GM18873 (cell line): ENCODE results near the gene HBA1.
"Not testable (repeated sequence)": the region's sequence is repeated elsewhere in the genome, so short reads cannot be mapped to it uniquely, and the experiment has no call there.

Experiments
- ATAC-seq: cut with Tn5 transposase; IDR thresholded peaks from one replicate; pipeline ENCODE4 v1.9.1; 2021; ENCODE audit warnings: mild to moderate bottlenecking, moderate library complexity, moderate number of reproducible peaks; ENCODE audit not compliant: unreplicated experiment, low FRiP score

Gene HBA1

GRCh38 chr16:173928-174769 lies 2.3 kb upstream of the HBA1 start:
- not testable (repeated sequence) for ATAC-seq

GRCh38 chr16:175011-175949 lies 1.2 kb upstream of the HBA1 start:
- no peak for ATAC-seq

GRCh38 chr16:176006-176405 lies 474 bp upstream of the HBA1 start:
- ATAC-seq = not testable (repeated sequence)

- ATAC-seq = no peak
Observed at GRCh38 chr16:177394-177822, 928 bp downstream of the HBA1 start.

GRCh38 chr16:177981-178667 lies 1.6 kb downstream of the HBA1 start:
- ATAC-seq = no peak

GRCh38 chr16:178668-179015 lies 2.2 kb downstream of the HBA1 start:
- no peak for ATAC-seq

- ATAC-seq = no peak
Observed at GRCh38 chr16:179211-180092, 3.0 kb downstream of the HBA1 start.

- no peak for ATAC-seq
Observed at GRCh38 chr16:180101-180675, 3.7 kb downstream of the HBA1 start, which contains the start of gene HBQ1. TSS of gene HBQ1 (plus strand) at chr16:180459. CDS start at chr16:180487, 28 bp downstream.

GRCh38 chr16:180681-181564 lies 4.4 kb downstream of the HBA1 start:
- no peak for ATAC-seq

- no peak for ATAC-seq
Observed at GRCh38 chr16:181565-182021, 5.1 kb downstream of the HBA1 start.

GRCh38 chr16:183005-183404 lies 6.5 kb downstream of the HBA1 start:
- no peak for ATAC-seq

GRCh38 chr16:185213-185612 lies 8.7 kb downstream of the HBA1 start:
- ATAC-seq = no peak

- no peak for ATAC-seq
Observed at GRCh38 chr16:185691-186090, 9.2 kb downstream of the HBA1 start.

- no peak for ATAC-seq
Observed at GRCh38 chr16:187330-187729, 10.8 kb downstream of the HBA1 start.

GRCh38 chr16:188674-189073 lies 12.2 kb downstream of the HBA1 start:
- ATAC-seq = no peak

- no peak for ATAC-seq
Observed at GRCh38 chr16:189604-190186, 13.2 kb downstream of the HBA1 start.

GRCh38 chr16:191831-192230 lies 15.4 kb downstream of the HBA1 start:
- ATAC-seq = no peak

- ATAC-seq = no peak
Observed at GRCh38 chr16:192686-193085, 16.2 kb downstream of the HBA1 start.
